A549 (cell line): ENCODE data around the gene UTS2B. TPM values are rescaled to one million over a fixed set of nuclear protein-coding genes. Genes with fewer than 3 reads are reported as not detected.

Experiments used
- ATAC-seq, 2 experiments: fragments of 200-7000 bp in 1 of 2; fragments of >200 bp in 1 of 2; cut with Nextera tagmentation in 1 of 2; cut with Tn5 transposase in 1 of 2; 3 replicates each; pipeline versions ENCODE4 v1.8.0 to v1.9.1; 2018 to 2020; ENCODE audit warnings: mild to moderate bottlenecking in 1 of 2, moderate library complexity in 1 of 2
- CTCF ChIA-PET: fragments of 300-600 bp; sonication (Branson Sonifier 250); formaldehyde crosslinking; extraction: SDS; loops from one replicate; lab custom pipeline; 2021; ENCODE audit warnings: antibody characterized with exemption, inconsistent platforms; lab: Yijun Ruan, JAX
- POLR2A ChIA-PET: fragments of 350-600 bp; formaldehyde crosslinking; extraction: SDS; loops from one replicate; lab custom pipeline; 2021; ENCODE audit warnings: antibody characterized with exemption, inconsistent platforms; lab: Yijun Ruan, JAX
- DNase-seq, 2 experiments: peaks; one replicate each; pipeline versions ENCODE4 v3.0.0 to v3.0.0-alpha.2; 2011 to 2016; ENCODE audit warnings: low read depth in 1 of 2, low spot score in 1 of 2
- FAIRE-seq: peaks from 2 replicates; lab custom pipeline; 2011; peaks lifted over from hg19 to GRCh38; lab: Jason Lieb, UNC
- H3K27ac ChIP-seq, 2 experiments: fragments of >200 bp; sonication (Bioruptor Twin); formaldehyde crosslinking; 3 replicates each; pipeline ENCODE4 v1.5.1; 2016 to 2017
- H3K4me1 ChIP-seq: fragments of >200 bp; sonication (Bioruptor Twin); formaldehyde crosslinking; 3 replicates; pipeline ENCODE4 v1.6.1; 2016
- H3K4me2 ChIP-seq: fragments of >200 bp; sonication (Bioruptor Twin); formaldehyde crosslinking; 3 replicates; pipeline ENCODE4 v1.6.1; 2016
- H3K4me3 ChIP-seq: fragments of >200 bp; sonication (Bioruptor Twin); formaldehyde crosslinking; 3 replicates; pipeline ENCODE4 v1.5.1; 2016
- H3K9me3 ChIP-seq: fragments of >200 bp; sonication (Bioruptor Twin); formaldehyde crosslinking; 3 replicates; pipeline ENCODE4 v1.6.1; 2016
- ATOH8 ChIP-seq: fragments of 250-450 bp; sonication (Bioruptor Pico); IDR thresholded peaks from 2 replicates; pipeline ENCODE4 v1.5.0; 2020; ENCODE audit warnings: low read depth, mild to moderate bottlenecking, moderate library complexity
- BHLHE40 ChIP-seq: IDR thresholded peaks from 2 replicates; pipeline ENCODE4 v1.6.1; 2012; ENCODE audit warnings: low read depth, low read length, inconsistent platforms
- CBX2 ChIP-seq: fragments of 200-600 bp; sonication (generic); IDR thresholded peaks from 2 replicates; pipeline ENCODE4 v1.6.1; 2016; ENCODE audit warnings: low read depth, mild to moderate bottlenecking, borderline replicate concordance
- CHD2 ChIP-seq: fragments of 150-350 bp; IDR thresholded peaks from 2 replicates; pipeline ENCODE4 v1.6.1; 2014; ENCODE audit warnings: low read length; ENCODE audit not compliant: partially characterized antibody
- E2F6 ChIP-seq: IDR thresholded peaks from 2 replicates; pipeline ENCODE4 v1.6.1; 2012; ENCODE audit warnings: low read depth, borderline replicate concordance
- EHMT2 ChIP-seq: fragments of 200-600 bp; sonication (generic); IDR thresholded peaks from 2 replicates; pipeline ENCODE4 v1.6.1; 2016; ENCODE audit warnings: antibody characterized with exemption, low read depth, mild to moderate bottlenecking, moderate library complexity
- ELK1 ChIP-seq: fragments of 150-350 bp; IDR thresholded peaks from 2 replicates; pipeline ENCODE4 v1.6.1; 2014; ENCODE audit warnings: low read depth, mild to moderate bottlenecking, low read length
- EP300 ChIP-seq, 2 experiments: fragments of >200 bp; sonication (Bioruptor Twin); formaldehyde crosslinking; IDR thresholded peaks; 2 replicates in 1 of 2; 3 replicates in 1 of 2; pipeline ENCODE4 v1.6.1; 2016 to 2017
- HDAC2 ChIP-seq: fragments of 200-600 bp; sonication (generic); IDR thresholded peaks from 2 replicates; pipeline ENCODE4 v1.6.1; 2016
- MAFK ChIP-seq: fragments of 450-650 bp; IDR thresholded peaks from 2 replicates; pipeline ENCODE4 v1.6.1; 2014; ENCODE audit not compliant: partially characterized antibody
- RAD21 ChIP-seq, 2 experiments: fragments of >200 bp in 1 of 2; sonication (Bioruptor Twin) in 1 of 2; formaldehyde crosslinking in 1 of 2; IDR thresholded peaks in 1 of 2; conservative IDR thresholded peaks in 1 of 2; 2 replicates in 1 of 2; 3 replicates in 1 of 2; pipeline ENCODE4 v1.6.1; 2012 to 2018; ENCODE audit warnings: inconsistent platforms in 1 of 2
- RNF2 ChIP-seq: fragments of 200-600 bp; sonication (generic); IDR thresholded peaks from 2 replicates; pipeline ENCODE4 v1.6.1; 2016; ENCODE audit warnings: low read depth, mild to moderate bottlenecking, antibody characterized with exemption, moderate library complexity, borderline replicate concordance
- SREBF2 ChIP-seq: fragments of 450-650 bp; IDR thresholded peaks from 2 replicates; pipeline ENCODE4 v1.6.1; 2014; ENCODE audit warnings: mild to moderate bottlenecking, moderate library complexity
- TFCP2L1 ChIP-seq: fragments of 250-450 bp; sonication (Bioruptor Pico); IDR thresholded peaks from 2 replicates; pipeline ENCODE4 v1.5.0; 2021; ENCODE audit warnings: mild to moderate bottlenecking
- USF2 ChIP-seq: fragments of 450-650 bp; IDR thresholded peaks from 2 replicates; pipeline ENCODE4 v1.6.1; 2014; ENCODE audit warnings: antibody characterized with exemption
- WGBS: methylation state at CpG from one replicate; pipeline ENCODE4 v1.1.6; 2017; ENCODE audit errors: missing lambda C conversion rate; 5-methylcytosine and 5-hydroxymethylcytosine counted together
- polyA plus RNA-seq, 4 experiments: library from polyadenylated mRNA; depleted of rRNA in 3 of 4; stranded (reverse); fragments of >200 nt; fragmentation: RNase III in 1 of 4; extraction: RNeasy Plus Mini Kit Qiagen cat#74134 plus additional on column Dnase treatment in 1 of 4; gene quantifications; 2 replicates in 3 of 4; 3 replicates in 1 of 4; pipeline ENCODE4 v1.2.3, GENCODE V29; 2011 to 2017
- TF ChIP-seq, protein P1 (sequence below): fragments of >200 bp; sonication (Bioruptor Twin); formaldehyde crosslinking; IDR thresholded peaks from 3 replicates; pipeline ENCODE4 v1.5.1; 2016
- TF ChIP-seq, protein P2 (sequence below): fragments of 250-450 bp; sonication (Bioruptor Pico); IDR thresholded peaks from 2 replicates; pipeline ENCODE4 v1.5.0; 2021; ENCODE audit warnings: mild to moderate bottlenecking, moderate library complexity, borderline replicate concordance

UTS2B gene
- polyA plus RNA-seq, 2 of the 4 experiments (the other 2 are of a cell fraction), result 0.16 TPM; not detected in 1

DNA sequence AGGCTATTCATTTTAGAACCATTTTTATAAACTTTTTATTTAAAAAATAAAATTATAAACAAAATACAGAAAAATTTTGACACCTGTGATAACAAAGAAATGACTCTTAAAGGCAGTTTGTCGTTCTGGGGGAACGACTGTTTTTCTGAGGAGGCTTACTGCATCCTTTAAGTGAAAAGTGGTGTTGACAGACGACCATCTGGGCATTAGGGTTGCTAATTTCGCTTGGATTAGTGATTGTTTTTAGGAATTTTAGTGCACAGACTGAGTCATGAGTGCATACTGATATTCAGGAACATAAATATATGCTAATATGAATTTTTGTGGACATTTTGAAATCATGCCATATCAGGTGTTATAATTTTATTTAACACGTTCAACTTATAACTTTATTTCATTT is 102.8 kb downstream of the UTS2B start:
- Histone ChIP-seq H3K4me3 (no peak overlapping the region), H3K4me2 (no peak overlapping the region)
- no peak for DNase-seq
- POLR2A ChIA-PET, result no interaction called here
- TF ChIP-seq EP300 (IDR thresholded peaks at IDR 0.05), result no peak
- TF ChIP-seq MAFK, result no peak
- TF ChIP-seq EHMT2, result no peak
- TF ChIP-seq BHLHE40, result no peak
- no peak for TF ChIP-seq RAD21 (conservative IDR thresholded peaks at IDR 0.05 in 1 of 2, IDR thresholded peaks at IDR 0.05 in 1 of 2)
- no peak for TF ChIP-seq TFCP2L1 (CRISPR knock-in tag)
- TF ChIP-seq CBX2, result no peak
- TF ChIP-seq E2F6, result no peak
- TF ChIP-seq, protein P1, sequence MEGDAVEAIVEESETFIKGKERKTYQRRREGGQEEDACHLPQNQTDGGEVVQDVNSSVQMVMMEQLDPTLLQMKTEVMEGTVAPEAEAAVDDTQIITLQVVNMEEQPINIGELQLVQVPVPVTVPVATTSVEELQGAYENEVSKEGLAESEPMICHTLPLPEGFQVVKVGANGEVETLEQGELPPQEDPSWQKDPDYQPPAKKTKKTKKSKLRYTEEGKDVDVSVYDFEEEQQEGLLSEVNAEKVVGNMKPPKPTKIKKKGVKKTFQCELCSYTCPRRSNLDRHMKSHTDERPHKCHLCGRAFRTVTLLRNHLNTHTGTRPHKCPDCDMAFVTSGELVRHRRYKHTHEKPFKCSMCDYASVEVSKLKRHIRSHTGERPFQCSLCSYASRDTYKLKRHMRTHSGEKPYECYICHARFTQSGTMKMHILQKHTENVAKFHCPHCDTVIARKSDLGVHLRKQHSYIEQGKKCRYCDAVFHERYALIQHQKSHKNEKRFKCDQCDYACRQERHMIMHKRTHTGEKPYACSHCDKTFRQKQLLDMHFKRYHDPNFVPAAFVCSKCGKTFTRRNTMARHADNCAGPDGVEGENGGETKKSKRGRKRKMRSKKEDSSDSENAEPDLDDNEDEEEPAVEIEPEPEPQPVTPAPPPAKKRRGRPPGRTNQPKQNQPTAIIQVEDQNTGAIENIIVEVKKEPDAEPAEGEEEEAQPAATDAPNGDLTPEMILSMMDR, result no peak
- TF ChIP-seq CHD2, result no peak
- TF ChIP-seq, all 56 proteins: peak for 0
- FAIRE-seq, result no peak
- ATAC-seq, result no peak
- WGBS, result 34% methylated on average over 5 of the region's 5 CpGs
- CTCF ChIA-PET, result no interaction called here
- no peaks in the 10 kb centered on the region for H3K9me3 ChIP-seq
- no peaks in the 10 kb centered on the region for H3K4me1 ChIP-seq
- H3K27ac ChIP-seq, result no peak overlapping the region

- TF ChIP-seq SREBF2, result no peak
- no peak for TF ChIP-seq RNF2
- no peak for TF ChIP-seq USF2
- TF ChIP-seq ATOH8 (CRISPR knock-in tag), result no peak
- no peak for TF ChIP-seq ELK1
- TF ChIP-seq HDAC2, result no peak
- TF ChIP-seq, protein P2, sequence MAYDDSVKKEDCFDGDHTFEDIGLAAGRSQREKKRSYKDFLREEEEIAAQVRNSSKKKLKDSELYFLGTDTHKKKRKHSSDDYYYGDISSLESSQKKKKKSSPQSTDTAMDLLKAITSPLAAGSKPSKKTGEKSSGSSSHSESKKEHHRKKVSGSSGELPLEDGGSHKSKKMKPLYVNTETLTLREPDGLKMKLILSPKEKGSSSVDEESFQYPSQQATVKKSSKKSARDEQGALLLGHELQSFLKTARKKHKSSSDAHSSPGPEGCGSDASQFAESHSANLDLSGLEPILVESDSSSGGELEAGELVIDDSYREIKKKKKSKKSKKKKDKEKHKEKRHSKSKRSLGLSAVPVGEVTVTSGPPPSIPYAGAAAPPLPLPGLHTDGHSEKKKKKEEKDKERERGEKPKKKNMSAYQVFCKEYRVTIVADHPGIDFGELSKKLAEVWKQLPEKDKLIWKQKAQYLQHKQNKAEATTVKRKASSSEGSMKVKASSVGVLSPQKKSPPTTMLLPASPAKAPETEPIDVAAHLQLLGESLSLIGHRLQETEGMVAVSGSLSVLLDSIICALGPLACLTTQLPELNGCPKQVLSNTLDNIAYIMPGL (CRISPR knock-in tag), result no peak
- no peak for TF ChIP-seq MAFK
- TF ChIP-seq, all 56 proteins: peak for 0
- ATAC-seq (no peak), DNase-seq (no peak), FAIRE-seq (no peak)
- Histone ChIP-seq H3K4me2 (no peak overlapping the region), H3K4me3 (no peak overlapping the region), H3K4me1 (no peaks in the 10 kb centered on the region), H3K27ac (no peak overlapping the region), H3K9me3 (no peaks in the 10 kb centered on the region)
- CTCF ChIA-PET, result no interaction called here
- POLR2A ChIA-PET, result no interaction called here
- no CpG with 5 or more reads among the region's 1 CpG for WGBS
These were observed 108.7 kb downstream of the UTS2B start for GRCh38 chr3:191221638-191222037.
